ENCODE results near the gene WBP1L. TPM values are rescaled to one million over a fixed set of nuclear protein-coding genes. Genes with fewer than 3 reads are reported as not detected.
"Not testable (repeated sequence)": the region's sequence is repeated elsewhere in the genome, so short reads cannot be mapped to it uniquely, and the experiment has no call there.

WBP1L gene
- total and polyA plus RNA-seq, 2 experiments from 2014 or later: 7.0 to 55.7 TPM

DNA sequence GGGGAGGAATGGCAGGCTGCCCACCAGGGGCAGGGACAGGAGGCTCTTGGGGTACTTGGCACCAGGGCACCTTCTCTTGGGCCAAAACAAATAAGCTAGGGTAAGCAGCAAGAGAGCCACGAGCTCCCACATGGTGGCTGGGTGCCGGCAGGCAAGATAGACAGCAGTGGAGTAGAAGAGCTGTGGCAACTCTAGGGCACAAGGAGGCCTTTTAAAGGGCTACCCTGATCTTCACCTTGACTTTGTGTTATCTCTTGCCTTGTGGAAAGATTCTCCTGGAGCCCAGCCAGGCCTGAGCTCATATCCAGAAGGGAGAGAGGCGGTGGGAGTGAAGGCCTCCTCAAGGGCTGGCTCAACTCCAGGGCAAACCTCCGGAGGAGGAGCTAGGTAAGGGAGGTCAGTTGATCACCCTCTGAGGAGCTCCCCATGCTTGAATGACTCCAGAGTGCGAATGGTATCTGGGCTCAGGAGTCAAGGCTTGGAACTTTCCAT lies 93.5 kb downstream of the WBP1L start, which contains the start of gene CYP17A1 (continued):
- TF ChIP-seq ZNF462 (CRISPR knock-in tag; IDR thresholded peaks at IDR 0.05): no peak

GRCh38 chr10:102838276-102838927 lies 94.7 kb downstream of the WBP1L start:
- ATAC-seq: not testable (repeated sequence)

GRCh38 chr10:102841827-102842345 lies 98.1 kb downstream of the WBP1L start:
- Mint-ChIP-seq H3K36me3 (ENCODE audit: low read depth) (no peaks in the 10 kb centered on the region; the same call in 2 of the 3 replicates), H3K27me3 (ENCODE audit: insufficient read depth, low read depth, poor library complexity) (peaks cover 11% of the 10 kb centered on the region), H3K27ac (no peak overlapping the region), H3K4me1 (peaks cover 3% of the 10 kb centered on the region; the same call in 2 of the 3 replicates), H3K9me3 (peaks cover 26% of the 10 kb centered on the region), H3K4me3 (no peak overlapping the region)
- no peak for TF ChIP-seq ZNF114 (CRISPR knock-in tag; IDR thresholded peaks at IDR 0.05)
- TF ChIP-seq POLR2AphosphoS5 (IDR thresholded peaks at IDR 0.05; ENCODE audit: low read depth): no peak
- Histone ChIP-seq H4K20me1 (replicated peaks; ENCODE audit: insufficient read depth) (no peaks in the 10 kb centered on the region), H2AFZ (no peak overlapping the region), H3K9me2 (ENCODE audit: insufficient read depth) (no peaks in the 10 kb centered on the region), H3K27me3 (ENCODE audit: insufficient read depth) (no peaks in the 10 kb centered on the region), H3K79me2 (replicated peaks; ENCODE audit: insufficient read depth) (no peaks in the 10 kb centered on the region), H3K36me3 (ENCODE audit: insufficient read depth) (no peaks in the 10 kb centered on the region), H3K4me1 (ENCODE audit: insufficient read depth) (no peaks in the 10 kb centered on the region), H3K27ac (ENCODE audit: low read depth) (no peak overlapping the region), H3K4me3 (no peak overlapping the region), H3K4me2 (no peak overlapping the region), H3F3A (replicated peaks; ENCODE audit: low read depth) (no peaks in the 10 kb centered on the region)
- ATAC-seq (no peak), DNase-seq (ENCODE audit: low spot score) (no peak)

More at GRCh38 chr10:102838276-102838927, 94.7 kb downstream of the WBP1L start:
- H3F3A ChIP-seq (replicated peaks; ENCODE audit: low read depth); DNase-seq (ENCODE audit: low spot score); H3K4me3 Mint-ChIP-seq; H3K79me2 ChIP-seq (replicated peaks; ENCODE audit: insufficient read depth); H3K36me3 Mint-ChIP-seq (ENCODE audit: low read depth); H3K27ac ChIP-seq (ENCODE audit: low read depth); H3K27me3 ChIP-seq (ENCODE audit: insufficient read depth); H3K27ac Mint-ChIP-seq; H3K4me1 Mint-ChIP-seq; H3K4me3 ChIP-seq; H3K4me2 ChIP-seq; H3K4me1 ChIP-seq (ENCODE audit: insufficient read depth); H3K36me3 ChIP-seq (ENCODE audit: insufficient read depth); H3K9me2 ChIP-seq (ENCODE audit: insufficient read depth); H2AFZ ChIP-seq; H4K20me1 ChIP-seq (replicated peaks; ENCODE audit: insufficient read depth): not testable (repeated sequence)
- peaks cover 20% of the 10 kb centered on the region for H3K9me3 Mint-ChIP-seq
- H3K27me3 Mint-ChIP-seq (ENCODE audit: insufficient read depth, low read depth, poor library complexity): peaks cover 10% of the 10 kb centered on the region
